Activated CD4-positive, alpha-beta T cell treated with anti-CD3 and anti-CD28 coated beads for 36 hours (primary cell): ENCODE results near the gene GCM1. TPM values are rescaled to one million over a fixed set of nuclear protein-coding genes. Genes with fewer than 3 reads are reported as not detected.

Experiments
- ATAC-seq: fragments of 200-7000 bp; cut with Tn5 transposase; one replicate; pipeline ENCODE4 v1.10.0; 2021; ENCODE audit warnings: mild to moderate bottlenecking, moderate library complexity
- CTCF ChIA-PET: fragments of 350-600 bp; sonication (Branson Sonifier 250); formaldehyde crosslinking; loops from one replicate; lab custom pipeline; 2021; ENCODE audit warnings: antibody characterized with exemption; lab: Charles Lee
- POLR2A ChIA-PET: fragments of 350-600 bp; sonication (Branson Sonifier 250); formaldehyde crosslinking; loops from one replicate; lab custom pipeline; 2021; ENCODE audit warnings: antibody characterized with exemption, inconsistent platforms; lab: Charles Lee
- DNase-seq: peaks from one replicate; pipeline ENCODE4 v3.0.0-alpha.2; 2020
- H3K27ac Mint-ChIP-seq: one replicate; pipeline ENCODE4 v1.8.0; 2021; ENCODE audit warnings: mixed read lengths
- H3K27me3 Mint-ChIP-seq: one replicate; pipeline ENCODE4 v1.8.0; 2021; ENCODE audit warnings: mixed read lengths
- H3K36me3 Mint-ChIP-seq: one replicate; pipeline ENCODE4 v1.8.0; 2021; ENCODE audit warnings: low read depth, mixed read lengths
- H3K4me1 Mint-ChIP-seq: one replicate; pipeline ENCODE4 v1.8.0; 2021; ENCODE audit warnings: mixed read lengths
- H3K4me3 Mint-ChIP-seq: one replicate; pipeline ENCODE4 v1.8.0; 2021; ENCODE audit warnings: mild to moderate bottlenecking, moderate library complexity, mixed read lengths
- H3K9me3 Mint-ChIP-seq: one replicate; pipeline ENCODE4 v1.8.0; 2021; ENCODE audit warnings: low read depth, mixed read lengths
- intact Hi-C, 2 experiments: fragments of 100-400 bp; cut with DNase I in 1 of 2; cut with micrococcal nuclease in 1 of 2; formaldehyde crosslinking; loops; one replicate each; pipeline versions ENCODE4 v1.14.2 to v1.15.1; 2022 to 2024; cut with DNase I, micrococcal nuclease
- total RNA-seq, 2 experiments: library from RNA; stranded (reverse); gene quantifications; one replicate each; pipeline ENCODE4 v1.2.3, GENCODE V29; 2021

GCM1 gene
- total RNA-seq, 2 experiments from 2014 or later, result 0.07 TPM; not detected in 1

DNA sequence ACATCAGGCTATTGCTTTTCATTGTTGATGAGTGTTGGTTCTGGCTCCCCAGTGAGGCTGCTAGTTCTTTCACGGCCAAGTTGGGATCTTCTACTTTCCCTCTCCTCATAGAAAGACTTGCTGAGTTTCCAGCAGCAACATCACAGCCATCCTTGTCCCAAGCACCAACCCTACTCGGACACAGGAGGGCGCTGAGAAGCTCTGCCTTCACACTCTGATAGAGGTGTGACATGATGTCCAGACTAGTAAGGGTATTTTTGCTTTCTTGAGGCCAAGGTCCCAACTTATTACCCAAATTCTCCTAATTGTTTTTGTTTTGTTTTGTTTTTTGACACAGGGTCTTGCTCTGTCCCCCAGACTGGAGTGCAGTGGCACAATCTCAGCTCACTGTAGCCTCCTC lies 3.0 kb upstream of the GCM1 start:
- Mint-ChIP-seq H3K27ac (no peak overlapping the region), H3K4me1 (no peaks in the 10 kb centered on the region), H3K9me3 (no peaks in the 10 kb centered on the region), H3K27me3 (peaks cover 3% of the 10 kb centered on the region), H3K36me3 (no peaks in the 10 kb centered on the region), H3K4me3 (no peak overlapping the region)
- ChIA-PET POLR2A (no interaction called here), CTCF (interaction anchor here (1.0 to 2.5 kb wide), 2 partner anchors 287 to 332 kb away, joined by 3 to 7 read pairs; no protein-coding TSS in a partner anchor)
- peak; percentile 47 for ATAC-seq
- intact Hi-C loops, result no loop called here
- DNase-seq, result peak; percentile 40

DNA sequence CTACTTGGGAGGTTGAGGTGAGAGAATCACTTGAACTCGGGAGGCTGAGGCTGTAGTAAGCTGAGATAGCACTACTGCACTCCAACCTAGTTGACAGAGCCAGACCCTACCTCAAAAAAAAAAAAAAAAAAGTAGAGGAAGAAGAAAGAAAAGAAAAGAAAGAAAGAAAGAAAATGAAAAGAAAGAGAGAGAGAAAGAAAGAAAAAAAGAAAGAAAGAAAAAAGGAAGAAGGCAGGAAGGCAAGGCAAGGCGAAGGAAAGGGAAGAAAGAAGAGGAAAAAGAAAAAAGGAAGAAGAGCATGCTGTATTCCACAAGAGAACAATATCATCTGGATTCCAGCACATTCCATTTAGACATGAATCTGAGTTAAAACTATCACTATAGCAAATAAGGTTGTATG lies 3.8 kb downstream of the GCM1 start:
- Mint-ChIP-seq H3K27me3 (no peaks in the 10 kb centered on the region), H3K4me1 (no peaks in the 10 kb centered on the region), H3K27ac (no peak overlapping the region), H3K9me3 (no peaks in the 10 kb centered on the region), H3K36me3 (no peaks in the 10 kb centered on the region), H3K4me3 (no peak overlapping the region)
- POLR2A ChIA-PET, result no interaction called here
- intact Hi-C loops, result no loop called here
- ATAC-seq, result no peak
- CTCF ChIA-PET, result interaction anchor here (0.8 kb wide), 1 partner anchor 139 kb away, joined by 3 read pairs; no protein-coding TSS in a partner anchor
- no peak for DNase-seq

DNA sequence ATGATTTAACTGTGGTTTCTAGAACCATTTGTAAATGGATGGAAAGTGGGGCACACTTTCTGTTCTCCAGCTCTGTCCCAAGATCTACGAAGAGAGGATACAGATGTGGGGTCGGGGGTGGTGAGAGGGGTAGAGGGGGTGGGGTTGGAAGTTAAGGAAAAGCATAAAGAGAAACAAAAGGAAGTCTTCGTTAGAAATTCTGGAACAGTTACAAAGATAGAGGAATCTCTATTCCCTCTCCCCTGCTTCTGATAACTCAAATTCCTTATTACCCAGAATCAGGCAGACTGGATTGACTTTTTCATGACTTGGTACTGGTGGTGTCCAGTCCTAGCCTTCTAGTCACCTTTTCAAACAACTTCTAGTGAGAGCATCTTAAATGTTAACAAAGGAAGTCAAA lies 4.9 kb downstream of the GCM1 start:
- Mint-ChIP-seq H3K36me3 (no peaks in the 10 kb centered on the region), H3K4me1 (no peaks in the 10 kb centered on the region), H3K27ac (no peak overlapping the region), H3K27me3 (no peaks in the 10 kb centered on the region), H3K4me3 (no peak overlapping the region), H3K9me3 (no peaks in the 10 kb centered on the region)
- intact Hi-C loops, result no loop called here
- ChIA-PET POLR2A (no interaction called here), CTCF (interaction anchor here (0.6 kb wide), 1 partner anchor 26 kb away, joined by 3 read pairs; no protein-coding TSS in a partner anchor)
- ATAC-seq, result no peak
- no peak for DNase-seq

DNA sequence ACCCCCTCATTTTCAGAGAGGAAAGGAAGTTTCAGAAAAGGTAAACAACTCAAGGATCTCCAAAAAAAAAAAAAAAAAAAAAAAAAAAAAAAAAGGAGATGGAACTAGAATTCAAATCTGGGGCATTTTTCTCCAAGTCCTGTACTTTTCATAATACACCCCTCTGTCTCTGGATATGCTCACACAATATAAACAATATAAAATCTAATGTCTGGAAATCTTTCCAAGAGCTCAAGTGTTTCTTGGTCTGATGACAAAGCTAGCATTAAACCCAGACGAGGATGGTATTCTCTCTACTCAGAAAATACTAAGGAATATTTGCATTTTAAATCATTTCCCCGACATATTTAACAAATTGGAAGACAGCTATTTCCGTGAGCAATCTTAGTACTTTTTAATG lies 5.8 kb downstream of the GCM1 start:
- DNase-seq, result no peak
- no peaks in the 10 kb centered on the region for H3K9me3 Mint-ChIP-seq
- H3K4me3 Mint-ChIP-seq, result no peak overlapping the region
- intact Hi-C loops, result no loop called here
- POLR2A ChIA-PET, result no interaction called here
- no peak overlapping the region for H3K27ac Mint-ChIP-seq
- H3K4me1 Mint-ChIP-seq, result no peaks in the 10 kb centered on the region
- no peaks in the 10 kb centered on the region for H3K27me3 Mint-ChIP-seq
- no peak for ATAC-seq
- H3K36me3 Mint-ChIP-seq, result no peaks in the 10 kb centered on the region
- CTCF ChIA-PET, result no interaction called here

DNA sequence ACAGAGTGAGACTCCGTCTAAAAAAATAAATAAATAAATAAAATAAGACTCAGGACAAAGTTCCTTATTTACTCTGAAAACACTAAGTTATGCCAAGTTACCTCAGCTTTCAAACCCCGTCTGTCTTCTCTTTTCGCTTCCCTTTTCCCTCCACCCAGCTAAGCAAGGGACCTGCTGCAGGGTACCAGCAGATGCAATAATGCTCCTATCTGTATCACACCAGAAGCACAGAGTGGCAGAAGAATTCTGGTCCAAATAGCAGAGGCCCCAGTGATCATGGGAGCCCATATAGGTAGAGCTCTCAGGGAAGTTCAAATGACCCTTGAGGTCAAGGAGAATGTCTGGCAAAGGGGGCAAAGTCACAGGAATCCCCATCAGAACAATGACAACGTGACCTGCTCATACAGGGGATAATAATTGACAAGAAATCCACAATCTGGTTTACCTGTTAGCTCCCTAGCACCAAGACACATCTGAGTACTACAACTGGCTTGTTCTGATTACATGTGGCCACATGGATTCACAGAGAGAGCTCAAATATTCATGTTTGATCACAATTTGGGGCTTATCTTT lies 8.7 kb downstream of the GCM1 start:
- intact Hi-C loops, result no loop called here
- Mint-ChIP-seq H3K4me3 (no peak overlapping the region), H3K36me3 (no peaks in the 10 kb centered on the region), H3K4me1 (peaks cover under 1% of the 10 kb centered on the region), H3K27ac (no peak overlapping the region), H3K9me3 (no peaks in the 10 kb centered on the region), H3K27me3 (no peaks in the 10 kb centered on the region)
- CTCF ChIA-PET, result interaction anchor here (0.8 to 1.0 kb wide), 2 partner anchors 16 to 535 kb away, joined by 3 read pairs; no protein-coding TSS in a partner anchor
- POLR2A ChIA-PET, result no interaction called here
- no peak for ATAC-seq
- DNase-seq, result no peak

DNA sequence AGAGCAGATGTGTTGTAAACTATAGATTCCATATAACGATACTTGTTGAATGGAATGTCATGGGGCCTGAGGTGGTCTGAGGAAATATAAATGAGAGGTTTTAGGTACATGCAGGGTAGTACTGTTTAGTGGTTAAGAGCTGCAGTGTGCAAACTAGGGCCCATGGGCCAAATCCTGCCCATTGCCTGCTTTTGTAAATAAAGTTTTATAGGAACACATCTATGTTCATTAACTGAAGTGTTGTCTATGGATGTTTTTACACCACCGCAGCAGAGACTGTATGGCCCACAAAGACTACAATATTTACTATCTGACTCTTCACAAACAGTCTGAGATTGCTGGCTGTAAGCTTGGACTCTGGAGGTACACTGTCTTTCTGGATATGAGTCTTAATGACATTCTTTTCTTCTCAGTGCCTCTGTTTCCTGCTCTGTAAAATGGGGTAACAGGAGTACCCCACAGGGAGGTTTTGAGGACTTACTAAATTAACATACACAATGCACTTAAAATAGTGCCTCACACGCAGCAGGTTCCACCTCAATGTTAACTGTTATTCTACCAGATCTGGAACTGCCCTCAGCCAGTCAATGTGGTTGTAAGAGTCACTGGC lies 12.5 kb downstream of the GCM1 start:
- no peaks in the 10 kb centered on the region for H3K36me3 Mint-ChIP-seq
- H3K4me3 Mint-ChIP-seq, result no peak overlapping the region
- CTCF ChIA-PET, result no interaction called here
- DNase-seq (no peak), ATAC-seq (no peak)
- intact Hi-C loops, result no loop called here
- H3K27ac Mint-ChIP-seq, result no peak overlapping the region
- H3K9me3 Mint-ChIP-seq, result no peaks in the 10 kb centered on the region
- POLR2A ChIA-PET, result no interaction called here
- H3K27me3 Mint-ChIP-seq, result peaks cover 2% of the 10 kb centered on the region
- H3K4me1 Mint-ChIP-seq, result peaks cover 4% of the 10 kb centered on the region

DNA sequence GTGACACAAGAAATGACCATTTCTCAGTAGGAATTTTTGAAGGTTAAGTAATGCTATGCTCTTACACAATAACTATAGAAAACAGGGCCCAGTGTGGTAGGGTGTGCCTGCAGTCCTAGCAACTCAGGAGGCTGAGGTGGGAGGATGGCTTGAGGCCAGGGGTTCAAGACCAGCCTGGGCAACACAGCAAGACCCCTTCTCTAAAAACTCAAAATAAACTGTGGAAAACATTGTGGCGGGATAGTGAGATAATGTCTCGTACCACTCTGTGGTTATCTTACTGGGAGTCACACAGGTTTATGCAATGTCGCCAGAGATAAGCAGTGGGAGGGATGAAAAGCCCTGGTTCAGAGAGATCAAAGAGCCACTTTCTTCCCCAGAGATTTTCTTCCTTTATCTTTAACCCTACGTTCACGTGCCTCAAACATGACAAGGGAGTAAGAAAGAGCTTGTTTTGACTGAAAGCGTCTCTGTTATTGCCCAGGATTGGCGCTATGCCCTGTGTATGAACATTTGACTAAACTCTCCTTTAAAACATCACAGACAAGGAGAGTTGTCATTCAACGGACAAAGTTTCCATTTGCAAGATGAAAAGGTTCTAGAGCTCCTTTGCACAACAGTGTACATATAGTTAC lies 13.9 kb downstream of the GCM1 start:
- H3K27ac Mint-ChIP-seq, result no peak overlapping the region
- ATAC-seq, result peak; percentile 16
- DNase-seq, result peak; percentile 9
- POLR2A ChIA-PET, result no interaction called here
- H3K4me3 Mint-ChIP-seq, result no peak overlapping the region
- CTCF ChIA-PET, result no interaction called here
- intact Hi-C loops, result no loop called here
- H3K36me3 Mint-ChIP-seq, result no peaks in the 10 kb centered on the region
- no peaks in the 10 kb centered on the region for H3K9me3 Mint-ChIP-seq
- H3K27me3 Mint-ChIP-seq, result peaks cover 4% of the 10 kb centered on the region
- peaks cover 4% of the 10 kb centered on the region for H3K4me1 Mint-ChIP-seq

DNA sequence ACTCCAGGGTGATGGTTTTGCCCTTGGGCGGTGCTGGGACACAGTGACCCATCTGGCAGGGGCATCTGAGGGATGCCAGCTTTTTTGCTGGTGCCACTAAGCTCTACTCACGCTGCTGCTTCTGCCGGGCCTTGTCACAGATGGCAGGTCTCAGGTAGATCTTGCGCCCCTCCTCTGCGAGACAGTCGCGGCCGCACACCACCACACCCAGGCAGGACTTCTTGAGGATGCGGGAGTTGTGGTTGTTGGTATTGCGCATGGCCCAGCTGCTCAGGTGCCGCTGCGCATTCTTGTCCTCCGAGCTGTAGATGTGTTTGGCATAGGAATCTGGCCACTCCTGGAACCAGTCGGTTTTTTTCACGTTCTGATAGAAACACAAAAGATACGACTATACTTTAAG lies 14.7 kb downstream of the GCM1 start:
- no peak for DNase-seq

DNA sequence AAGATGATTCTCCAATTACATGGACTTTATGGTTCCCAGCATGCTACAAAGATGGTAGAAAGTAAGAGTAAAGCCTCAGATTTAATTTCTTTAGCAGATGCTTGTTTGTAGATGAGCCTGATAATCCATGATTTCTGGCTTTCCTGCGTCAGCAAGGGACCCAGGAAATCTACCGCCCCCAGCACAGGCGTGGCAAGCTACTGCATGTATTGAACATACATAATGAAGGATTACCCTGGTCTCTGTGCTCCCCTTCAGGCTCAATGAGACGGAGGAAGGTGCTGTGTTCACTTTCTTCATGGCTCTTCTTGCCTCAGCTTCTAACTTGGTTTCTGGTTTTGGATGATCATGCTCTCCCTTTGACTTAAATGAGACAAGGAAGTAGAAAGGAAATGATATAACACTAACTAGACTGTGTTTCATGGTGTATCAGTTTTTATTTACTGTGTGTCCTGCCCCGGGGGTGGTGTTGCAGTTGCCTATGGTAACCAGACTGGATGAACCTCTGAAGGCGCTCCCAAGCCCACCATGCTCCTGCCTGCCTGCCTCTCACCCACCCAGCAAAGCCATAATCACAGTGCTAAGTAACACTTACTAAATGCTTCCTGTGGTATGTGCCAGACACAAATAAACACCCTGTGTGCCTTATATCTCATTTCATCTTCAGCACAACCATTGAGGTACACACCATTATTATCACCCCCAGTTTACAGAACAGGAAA lies 17.9 kb downstream of the GCM1 start:
- ATAC-seq, result no peak
- ChIA-PET CTCF (interaction anchor here (0.7 kb wide), 1 partner anchor 50 kb away, joined by 3 read pairs; no protein-coding TSS in a partner anchor), POLR2A (no interaction called here)
- Mint-ChIP-seq H3K36me3 (no peaks in the 10 kb centered on the region), H3K4me3 (no peak overlapping the region), H3K9me3 (no peaks in the 10 kb centered on the region), H3K27ac (no peak overlapping the region), H3K4me1 (peaks cover 4% of the 10 kb centered on the region), H3K27me3 (peaks cover 10% of the 10 kb centered on the region)
- no peak for DNase-seq
- intact Hi-C loops, result no loop called here

More for the DNA sequence above, 14.7 kb downstream of the GCM1 start:
- Mint-ChIP-seq H3K36me3 (no peaks in the 10 kb centered on the region), H3K27me3 (peaks cover 4% of the 10 kb centered on the region), H3K4me1 (peaks cover 4% of the 10 kb centered on the region), H3K27ac (no peak overlapping the region), H3K4me3 (no peak overlapping the region), H3K9me3 (no peaks in the 10 kb centered on the region)
- POLR2A ChIA-PET, result no interaction called here
- CTCF ChIA-PET, result no interaction called here
- no peak for ATAC-seq
- intact Hi-C loops, result no loop called here

DNA sequence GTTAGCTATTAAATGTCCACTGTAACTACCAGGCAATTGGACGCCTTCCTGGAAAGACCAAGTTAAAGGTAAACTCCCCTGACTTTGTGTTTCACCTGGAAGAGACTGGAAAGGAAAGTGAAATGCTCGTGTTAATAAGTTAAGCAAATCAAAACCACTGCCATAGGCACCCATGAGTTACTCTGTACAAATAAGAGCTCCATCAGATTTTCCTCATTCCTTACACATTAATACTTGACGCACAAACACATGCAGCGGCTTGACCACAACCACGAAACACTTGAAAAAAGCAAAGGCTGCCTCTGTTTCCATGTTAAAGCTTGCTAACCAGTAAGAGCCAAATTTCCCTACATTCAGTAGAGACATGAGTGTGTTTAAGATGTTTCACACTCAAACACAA lies 19.8 kb downstream of the GCM1 start:
- ChIA-PET CTCF (no interaction called here), POLR2A (no interaction called here)
- Mint-ChIP-seq H3K27me3 (peaks cover 12% of the 10 kb centered on the region), H3K9me3 (no peaks in the 10 kb centered on the region), H3K4me1 (no peaks in the 10 kb centered on the region), H3K4me3 (no peak overlapping the region), H3K27ac (no peak overlapping the region), H3K36me3 (no peaks in the 10 kb centered on the region)
- no peak for DNase-seq
- intact Hi-C loops, result no loop called here
- ATAC-seq, result no peak

DNA sequence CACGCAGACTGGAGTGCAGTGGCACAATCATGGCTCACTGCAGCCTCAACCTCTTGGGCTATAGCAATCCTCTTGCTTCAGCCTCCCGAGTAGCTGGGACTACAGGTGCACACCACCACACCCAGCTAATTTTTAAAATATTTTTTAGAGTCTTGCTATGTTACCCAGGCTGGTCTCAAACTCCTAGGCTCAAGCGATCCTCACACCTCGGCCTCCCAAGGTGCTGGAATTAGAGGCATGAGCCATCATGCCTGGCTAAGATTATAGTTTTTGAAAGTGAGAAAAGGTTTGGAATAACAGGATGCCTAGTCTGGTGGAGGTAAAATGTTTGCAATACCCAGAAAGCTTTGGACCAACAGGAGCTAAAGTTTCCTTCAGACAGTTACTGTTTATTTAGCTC lies 23.4 kb downstream of the GCM1 start:
- Mint-ChIP-seq H3K4me3 (no peak overlapping the region), H3K27me3 (peaks cover 14% of the 10 kb centered on the region), H3K36me3 (no peaks in the 10 kb centered on the region), H3K9me3 (no peaks in the 10 kb centered on the region), H3K4me1 (no peaks in the 10 kb centered on the region), H3K27ac (no peak overlapping the region)
- POLR2A ChIA-PET, result no interaction called here
- intact Hi-C loops, result no loop called here
- CTCF ChIA-PET, result interaction anchor here (0.8 to 1.7 kb wide), 2 partner anchors 12 to 18 kb away, joined by 3 to 4 read pairs; no protein-coding TSS in a partner anchor
- DNase-seq (no peak), ATAC-seq (no peak)
